RWPE2 (cell line): ENCODE measurements around the gene DUSP5.
"Not testable (repeated sequence)": the region's sequence is repeated elsewhere in the genome, so short reads cannot be mapped to it uniquely, and the experiment has no call there.

Experiments used
- ATAC-seq: fragments of 200-7000 bp; cut with Tn5 transposase; 3 replicates; pipeline ENCODE4 v1.9.1; 2021; ENCODE audit warnings: low read depth
- DNase-seq: peaks from one replicate; pipeline ENCODE4 v3.0.0-alpha.2; 2020; ENCODE audit warnings: low spot score
- H3K27ac ChIP-seq: fragments of 450-650 bp; 2 replicates; pipeline ENCODE4 v1.5.1; 2017; ENCODE audit warnings: mild to moderate bottlenecking; ENCODE audit not compliant: poor library complexity, severe bottlenecking
- H3K27me3 ChIP-seq: fragments of 250-450 bp; sonication (Bioruptor Pico); 2 replicates; pipeline ENCODE4 v1.5.1; 2021; ENCODE audit warnings: mild to moderate bottlenecking, moderate library complexity; ENCODE audit not compliant: insufficient read depth, poor library complexity, severe bottlenecking
- H3K36me3 ChIP-seq: fragments of 250-450 bp; sonication (Bioruptor Pico); 2 replicates; pipeline ENCODE4 v1.5.1; 2020; ENCODE audit warnings: low read depth, mild to moderate bottlenecking, moderate library complexity
- H3K4me1 ChIP-seq: fragments of 250-450 bp; sonication (Bioruptor Pico); 2 replicates; pipeline ENCODE4 v1.5.1; 2021; ENCODE audit warnings: mild to moderate bottlenecking, moderate library complexity; ENCODE audit not compliant: insufficient read depth, poor library complexity, severe bottlenecking
- H3K4me3 ChIP-seq: fragments of 250-450 bp; sonication (Bioruptor Pico); 2 replicates; pipeline ENCODE4 v1.5.1; 2021; ENCODE audit warnings: mild to moderate bottlenecking, moderate library complexity; ENCODE audit not compliant: severe bottlenecking
- H3K9me3 ChIP-seq: fragments of 250-450 bp; sonication (Bioruptor Pico); 2 replicates; pipeline ENCODE4 v1.5.1; 2021; ENCODE audit warnings: mild to moderate bottlenecking, moderate library complexity; ENCODE audit not compliant: severe bottlenecking
- CTCF ChIP-seq: fragments of 450-650 bp; IDR thresholded peaks from one replicate; pipeline ENCODE4 v1.5.1; 2017; ENCODE audit warnings: mild to moderate bottlenecking, moderate library complexity; ENCODE audit not compliant: poor library complexity, severe bottlenecking

Gene DUSP5

GRCh38 chr10:110528224-110528996, 30.7 kb downstream of the DUSP5 start:
- Histone ChIP-seq H3K36me3 (no peaks in the 10 kb centered on the region), H3K4me3 (no peak overlapping the region), H3K4me1 (peaks cover 37% of the 10 kb centered on the region), H3K27ac (peak overlapping the region; percentile 47), H3K9me3 (no peaks in the 10 kb centered on the region), H3K27me3 (no peaks in the 10 kb centered on the region)
- TF ChIP-seq CTCF = no peak
- no peak for DNase-seq
- ATAC-seq = no peak

DNA sequence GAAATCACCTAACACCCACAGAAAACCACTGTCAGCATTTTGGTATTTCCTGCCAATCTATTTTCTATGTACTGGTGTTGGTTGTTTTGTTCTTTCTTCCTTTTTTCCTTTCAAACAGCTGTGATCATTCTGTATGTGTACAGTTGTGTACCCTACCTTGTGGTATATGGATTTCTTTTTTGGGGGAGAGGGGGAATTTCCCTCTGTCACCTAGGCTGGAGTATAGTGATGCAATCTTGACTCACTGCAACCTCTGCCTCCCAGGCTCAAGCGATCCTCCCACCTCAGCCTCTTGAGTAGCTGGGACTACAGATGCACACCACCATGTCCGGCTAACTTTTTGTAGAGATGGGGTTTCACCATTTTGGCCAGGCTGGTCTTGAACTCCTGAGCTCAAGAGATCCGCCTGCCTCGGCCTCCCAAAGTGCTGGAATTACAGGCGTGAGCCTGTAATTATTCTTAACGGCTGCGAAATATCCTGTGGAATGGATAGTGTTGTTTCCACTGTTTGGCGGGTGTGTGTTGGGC, 31.4 kb downstream of the DUSP5 start:
- Histone ChIP-seq H3K27ac (peak overlapping the region; percentile 47), H3K4me1 (peaks cover 37% of the 10 kb centered on the region)
- not testable (repeated sequence) for H3K27me3 ChIP-seq

GRCh38 chr10:110529596-110530011, 31.9 kb downstream of the DUSP5 start:
- Histone ChIP-seq H3K4me3 (no peak overlapping the region), H3K9me3 (no peaks in the 10 kb centered on the region), H3K36me3 (no peaks in the 10 kb centered on the region), H3K4me1 (peaks cover 37% of the 10 kb centered on the region), H3K27me3 (no peaks in the 10 kb centered on the region), H3K27ac (peak overlapping the region; percentile 47)
- no peak; the same call in 2 of the 3 replicates for ATAC-seq
- no peak for TF ChIP-seq CTCF
- no peak for DNase-seq

More for the DNA sequence above, 31.4 kb downstream of the DUSP5 start:
- not testable (repeated sequence) for H3K36me3 ChIP-seq, DNase-seq, H3K9me3 ChIP-seq, H3K4me3 ChIP-seq, ATAC-seq

GRCh38 chr10:110530131-110530831, 32.6 kb downstream of the DUSP5 start:
- Histone ChIP-seq H3K36me3 (no peaks in the 10 kb centered on the region), H3K4me3 (peak overlapping the region; percentile 23), H3K4me1 (peaks cover 37% of the 10 kb centered on the region), H3K27me3 (no peaks in the 10 kb centered on the region), H3K9me3 (no peaks in the 10 kb centered on the region), H3K27ac (peak overlapping the region; percentile 47)
- peak; percentile 86 for ATAC-seq
- peak; percentile 79 for DNase-seq
- TF ChIP-seq CTCF = no peak

GRCh38 chr10:110531687-110532086, 34.0 kb downstream of the DUSP5 start:
- Histone ChIP-seq H3K4me1 (peaks cover 33% of the 10 kb centered on the region), H3K27ac (no peak overlapping the region), H3K27me3 (no peaks in the 10 kb centered on the region), H3K36me3 (no peaks in the 10 kb centered on the region), H3K9me3 (no peaks in the 10 kb centered on the region), H3K4me3 (no peak overlapping the region)
- DNase-seq = no peak
- no peak for TF ChIP-seq CTCF
- no peak for ATAC-seq

GRCh38 chr10:110532628-110533027, 34.9 kb downstream of the DUSP5 start:
- H3K27ac ChIP-seq, H3K27me3 ChIP-seq, ATAC-seq, H3K4me3 ChIP-seq, DNase-seq, H3K9me3 ChIP-seq, H3K36me3 ChIP-seq: not testable (repeated sequence)
- peaks cover 30% of the 10 kb centered on the region for H3K4me1 ChIP-seq
